Psoas muscle (tissue), 8 donors: ENCODE measurements around the gene TECPR2. TPM values are rescaled to one million over a fixed set of nuclear protein-coding genes. Genes with fewer than 3 reads are reported as not detected.

ENCODE experiments used
- ATAC-seq, 4 donors: fragments of 200-7000 bp; cut with Tn5 transposase; one replicate each; pipeline ENCODE4 v1.9.1; 2020; ENCODE audit warnings: moderate library complexity in 3 of 4, mild to moderate bottlenecking in 2 of 4
- DNase-seq, 2 donors: peaks; one replicate each; pipeline ENCODE4 v3.0.0-alpha.2; 2020
- H3K27ac ChIP-seq: fragments of 200-600 bp; one replicate; pipeline ENCODE4 v1.8.0; 2022
- H3K27me3 ChIP-seq, 3 donors: fragments of 200-600 bp in 1 of 3; one replicate each; pipeline versions ENCODE4 v1.6.1 to v1.8.0; 2013 to 2022; ENCODE audit warnings: low read length in 2 of 3, mild to moderate bottlenecking in 2 of 3, moderate library complexity in 1 of 3; ENCODE audit not compliant: insufficient read depth in 3 of 3
- H3K36me3 ChIP-seq, 2 donors: fragments of 200-600 bp in 1 of 2; one replicate each; pipeline versions ENCODE4 v1.6.1 to v1.8.0; 2013 to 2022; ENCODE audit warnings: low read depth in 1 of 2, mild to moderate bottlenecking in 1 of 2, moderate library complexity in 1 of 2; ENCODE audit not compliant: insufficient read depth in 1 of 2
- H3K4me1 ChIP-seq: fragments of 200-600 bp; one replicate; pipeline ENCODE4 v1.8.0; 2022
- H3K4me3 ChIP-seq: fragments of 200-600 bp; one replicate; pipeline ENCODE4 v1.8.0; 2022; ENCODE audit warnings: mild to moderate bottlenecking
- H3K9me3 ChIP-seq: fragments of 200-600 bp; one replicate; pipeline ENCODE4 v1.8.0; 2022
- CTCF ChIP-seq: fragments of 200-600 bp; IDR thresholded peaks from one replicate; pipeline ENCODE4 v1.8.0; 2022; ENCODE audit warnings: antibody characterized with exemption
- WGBS, 3 donors: extraction: QIAGEN DNeasy Blood & Tissue Kit; methylation state at CpG; one replicate each; pipeline versions ENCODE4 v1.1.6 to v1.1.7; 2013; 5-methylcytosine and 5-hydroxymethylcytosine counted together
- intact Hi-C, 2 donors: fragments of 100-400 bp; cut with DNase I; formaldehyde crosslinking; loops; one replicate each; pipeline versions ENCODE4 v1.11.0 to v1.14.2; 2022
- polyA plus RNA-seq, 3 donors: library from polyadenylated mRNA; stranded (reverse); fragments of 200-250 nt; gene quantifications; one replicate each; pipeline ENCODE4 v1.2.3, GENCODE V29; 2013
- total RNA-seq, 4 donors: library from RNA; stranded (reverse); fragmentation: NEBNext Ultra II Directional in 2 of 4; extraction: Animal tissue kit (Norgen Biotek cat#: 25700) in 2 of 4; gene quantifications; one replicate each; pipeline versions ENCODE4 v1.2.1 to v1.2.4, GENCODE V29; 2021 to 2023
- donor health status: healthy with polysubstance abuse.
- donor health status: DM: no; HTN: no; CAD: no; lungs with moderate emphysema.
- donor health status: Bipolar disorder and iron deficiency.
- donor health status: healthy.
- donor health status: DM: yes; HTN: yes; CAD: no.
- donor health status: DM: no; HTN: no; CAD: no.
- donor health status: DM: no; HTN: no; CAD: no.
- donor health status: DM: yes; HTN: yes; CAD: no.

The TECPR2 gene
- total and polyA plus RNA-seq, 7 donors, result 5.7 to 22.5 (median 16.4) TPM

GRCh38 chr14:102333795-102334705, 28.7 kb upstream of the TECPR2 start:
- H3K4me1 ChIP-seq, result no peaks in the 10 kb centered on the region
- no peak for TF ChIP-seq CTCF
- no peak overlapping the region for H3K4me3 ChIP-seq
- H3K27ac ChIP-seq, result no peak overlapping the region
- ATAC-seq (no peak), DNase-seq (no peak)
- 87 to 93% (median 88%) methylated on average over 13 of the region's 13 CpGs for WGBS, 3 donors
- peaks cover 0 to 78% of the 10 kb centered on the region in 2 donors for H3K36me3 ChIP-seq
- intact Hi-C loops, result no loop called here
- no peaks in the 10 kb centered on the region for H3K27me3 ChIP-seq
- no peaks in the 10 kb centered on the region for H3K9me3 ChIP-seq

- H3K9me3 ChIP-seq, result no peaks in the 10 kb centered on the region
- H3K4me1 ChIP-seq, result no peaks in the 10 kb centered on the region
- no peaks in the 10 kb centered on the region for H3K27me3 ChIP-seq
- H3K4me3 ChIP-seq, result no peak overlapping the region
- WGBS, 3 donors, result 93 to 95% (median 94%) methylated on average over 7 of the region's 7 CpGs
- TF ChIP-seq CTCF, result no peak
- intact Hi-C loops, result no loop called here
- H3K36me3 ChIP-seq, result peaks cover 0 to 89% of the 10 kb centered on the region in 2 donors
- no peak for DNase-seq
- ATAC-seq, result no peak
- H3K27ac ChIP-seq, result no peak overlapping the region
These were observed 27.6 kb upstream of the TECPR2 start for GRCh38 chr14:102335163-102335562.

DNA sequence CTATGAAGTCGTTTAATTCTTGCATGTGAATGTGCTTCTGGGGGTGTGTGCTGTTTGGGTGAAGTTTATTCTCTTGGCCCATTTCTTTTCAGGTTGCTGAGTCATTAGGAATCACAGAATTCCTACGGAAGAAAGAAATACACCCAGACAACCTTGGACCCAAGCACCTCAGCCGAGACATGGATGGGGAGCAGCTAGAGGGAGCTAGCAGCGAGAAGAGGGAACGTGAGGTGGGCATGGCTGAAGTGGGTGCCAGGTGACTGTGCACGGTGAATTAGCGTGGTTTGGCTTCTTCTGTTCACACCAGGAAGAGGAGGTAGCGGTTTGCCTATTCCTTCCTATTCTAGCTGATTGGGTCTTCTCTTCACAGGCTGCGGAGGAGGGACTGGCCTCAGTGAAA, 24.0 kb upstream of the TECPR2 start:
- WGBS, 3 donors, result 82 to 92% (median 87%) methylated on average over 9 of the region's 9 CpGs
- peaks cover 0 to 100% of the 10 kb centered on the region in 2 donors for H3K36me3 ChIP-seq
- H3K4me1 ChIP-seq, result no peaks in the 10 kb centered on the region
- no peak for TF ChIP-seq CTCF
- no peaks in the 10 kb centered on the region for H3K9me3 ChIP-seq
- no peak for DNase-seq
- no peak overlapping the region for H3K4me3 ChIP-seq
- intact Hi-C loops, result no loop called here
- H3K27ac ChIP-seq, result no peak overlapping the region
- H3K27me3 ChIP-seq, result no peaks in the 10 kb centered on the region
- no peak for ATAC-seq

GRCh38 chr14:102341566-102341965, 21.2 kb upstream of the TECPR2 start:
- WGBS, 3 donors, result 90 to 93% (median 92%) methylated on average over 8 of the region's 8 CpGs

More at GRCh38 chr14:102341566-102341965, 21.2 kb upstream of the TECPR2 start:
- intact Hi-C loops, result no loop called here
- H3K27me3 ChIP-seq, result no peaks in the 10 kb centered on the region
- H3K27ac ChIP-seq, result no peak overlapping the region
- peak in 1 of 4 donors; percentile 28 for ATAC-seq
- H3K4me3 ChIP-seq, result no peak overlapping the region
- no peaks in the 10 kb centered on the region for H3K4me1 ChIP-seq
- H3K36me3 ChIP-seq, result peaks cover 0 to 100% of the 10 kb centered on the region in 2 donors
- no peaks in the 10 kb centered on the region for H3K9me3 ChIP-seq
- no peak for TF ChIP-seq CTCF
- no peak for DNase-seq
